HEK293 (cell line): ENCODE results near the gene SQOR.

Experiments
- CTCF ChIA-PET: fragments of 350-600 bp; formaldehyde crosslinking; extraction: SDS; loops from one replicate; lab custom pipeline; 2021; ENCODE audit warnings: antibody characterized with exemption; lab: Yijun Ruan, JAX
- POLR2A ChIA-PET: fragments of 300-600 bp; formaldehyde crosslinking; extraction: SDS; loops from one replicate; lab custom pipeline; 2020; ENCODE audit warnings: antibody characterized with exemption, inconsistent platforms; lab: Yijun Ruan, JAX
- H3K27ac ChIP-seq: fragments of 200-500 bp; sonication (Bioruptor generic); 2 replicates; pipeline ENCODE4 v1.5.1; 2014; ENCODE audit warnings: low read depth, low read length, control low read depth, inconsistent platforms; ENCODE audit errors: extremely low read depth
- H3K36me3 ChIP-seq, 2 experiments: fragments of 200-500 bp in 1 of 2; sonication (Bioruptor generic) in 1 of 2; 1 replicate in 1 of 2; 2 replicates in 1 of 2; pipeline ENCODE4 v1.5.1; 2014 to 2017; ENCODE audit warnings: inconsistent platforms in 2 of 2, low read length in 2 of 2; ENCODE audit not compliant: control insufficient read depth in 2 of 2, insufficient read depth in 1 of 2
- H3K4me1 ChIP-seq: fragments of 200-500 bp; sonication (Bioruptor generic); 2 replicates; pipeline ENCODE4 v1.5.1; 2014; ENCODE audit warnings: mild to moderate bottlenecking, low read length, inconsistent platforms; ENCODE audit not compliant: control insufficient read depth, insufficient read depth
- H3K4me3 ChIP-seq: 2 replicates; pipeline ENCODE4 v1.5.1; 2011; ENCODE audit warnings: low read depth, mild to moderate bottlenecking, control low read depth, low read length, moderate library complexity
- H3K9me3 ChIP-seq: fragments of 200-500 bp; sonication (Bioruptor generic); 2 replicates; pipeline ENCODE4 v1.5.1; 2014; ENCODE audit warnings: low read depth, low read length, inconsistent platforms; ENCODE audit not compliant: control insufficient read depth, insufficient read depth
- EGR2 ChIP-seq: fragments of 450-650 bp; formaldehyde crosslinking; IDR thresholded peaks from 2 replicates; pipeline ENCODE4 v1.5.1; 2016; ENCODE audit warnings: low read depth, missing biosample characterization, missing genetic modification characterization
- FEZF1 ChIP-seq: fragments of 450-650 bp; formaldehyde crosslinking; IDR thresholded peaks from 2 replicates; pipeline ENCODE4 v1.5.1; 2016; ENCODE audit warnings: missing biosample characterization, missing genetic modification characterization
- GLI4 ChIP-seq: fragments of 450-650 bp; formaldehyde crosslinking; IDR thresholded peaks from 2 replicates; pipeline ENCODE4 v1.5.1; 2016; ENCODE audit warnings: missing biosample characterization, missing genetic modification characterization
- GLIS1 ChIP-seq: fragments of 450-650 bp; formaldehyde crosslinking; IDR thresholded peaks from 2 replicates; pipeline ENCODE4 v1.5.1; 2016; ENCODE audit warnings: missing biosample characterization, missing genetic modification characterization
- KLF16 ChIP-seq: fragments of 450-650 bp; formaldehyde crosslinking; IDR thresholded peaks from 2 replicates; pipeline ENCODE4 v1.5.1; 2017; ENCODE audit warnings: missing biosample characterization, missing genetic modification characterization
- KLF9 ChIP-seq: fragments of 450-650 bp; formaldehyde crosslinking; IDR thresholded peaks from 2 replicates; pipeline ENCODE4 v1.5.1; 2016; ENCODE audit warnings: missing biosample characterization, missing genetic modification characterization, low read depth
- RBAK ChIP-seq: fragments of 450-650 bp; formaldehyde crosslinking; IDR thresholded peaks from 2 replicates; pipeline ENCODE4 v1.5.1; 2016; ENCODE audit warnings: missing biosample characterization, missing genetic modification characterization
- SCRT2 ChIP-seq: fragments of 450-650 bp; formaldehyde crosslinking; IDR thresholded peaks from 2 replicates; pipeline ENCODE4 v1.5.1; 2016; ENCODE audit warnings: missing biosample characterization, missing genetic modification characterization
- SP2 ChIP-seq: fragments of 450-650 bp; formaldehyde crosslinking; IDR thresholded peaks from 2 replicates; pipeline ENCODE4 v1.5.1; 2016; ENCODE audit warnings: missing biosample characterization, missing genetic modification characterization
- TSHZ1 ChIP-seq: fragments of 450-650 bp; formaldehyde crosslinking; IDR thresholded peaks from 2 replicates; pipeline ENCODE4 v1.5.1; 2016; ENCODE audit warnings: missing biosample characterization, missing genetic modification characterization, borderline replicate concordance
- ZBTB1 ChIP-seq: fragments of 450-650 bp; formaldehyde crosslinking; IDR thresholded peaks from 2 replicates; pipeline ENCODE4 v1.5.1; 2016; ENCODE audit warnings: missing biosample characterization, missing genetic modification characterization
- ZBTB21 ChIP-seq: fragments of 450-650 bp; formaldehyde crosslinking; IDR thresholded peaks from 2 replicates; pipeline ENCODE4 v1.5.1; 2017; ENCODE audit warnings: missing biosample characterization, missing genetic modification characterization
- ZFP69B ChIP-seq: fragments of 450-650 bp; formaldehyde crosslinking; IDR thresholded peaks from 2 replicates; pipeline ENCODE4 v1.5.1; 2016; ENCODE audit warnings: missing biosample characterization, missing genetic modification characterization
- ZNF112 ChIP-seq: fragments of 450-650 bp; formaldehyde crosslinking; IDR thresholded peaks from 2 replicates; pipeline ENCODE4 v1.5.0; 2017; ENCODE audit warnings: missing biosample characterization, missing genetic modification characterization
- ZNF133 ChIP-seq: fragments of 450-650 bp; formaldehyde crosslinking; IDR thresholded peaks from 2 replicates; pipeline ENCODE4 v1.5.1; 2016; ENCODE audit warnings: missing biosample characterization, missing genetic modification characterization
- ZNF138 ChIP-seq: fragments of 450-650 bp; formaldehyde crosslinking; IDR thresholded peaks from 2 replicates; pipeline ENCODE4 v1.5.1; 2016; ENCODE audit warnings: missing biosample characterization, missing genetic modification characterization, borderline replicate concordance
- ZNF169 ChIP-seq: fragments of 450-650 bp; formaldehyde crosslinking; IDR thresholded peaks from 2 replicates; pipeline ENCODE4 v1.5.1; 2016; ENCODE audit warnings: missing biosample characterization, missing genetic modification characterization
- ZNF18 ChIP-seq: fragments of 450-650 bp; formaldehyde crosslinking; IDR thresholded peaks from 2 replicates; pipeline ENCODE4 v1.5.1; 2016; ENCODE audit warnings: missing biosample characterization, missing genetic modification characterization
- ZNF2 ChIP-seq: fragments of 450-650 bp; formaldehyde crosslinking; IDR thresholded peaks from 2 replicates; pipeline ENCODE4 v1.5.1; 2016; ENCODE audit warnings: missing biosample characterization, missing genetic modification characterization
- ZNF239 ChIP-seq: fragments of 450-650 bp; formaldehyde crosslinking; IDR thresholded peaks from 2 replicates; pipeline ENCODE4 v1.5.1; 2016; ENCODE audit warnings: missing biosample characterization, missing genetic modification characterization
- ZNF266 ChIP-seq: fragments of 450-650 bp; formaldehyde crosslinking; IDR thresholded peaks from 2 replicates; pipeline ENCODE4 v1.5.1; 2016; ENCODE audit warnings: missing biosample characterization, missing genetic modification characterization, low read depth
- ZNF404 ChIP-seq: fragments of 450-650 bp; formaldehyde crosslinking; IDR thresholded peaks from 2 replicates; pipeline ENCODE4 v1.5.1; 2017; ENCODE audit warnings: missing biosample characterization, missing genetic modification characterization
- ZNF449 ChIP-seq: fragments of 450-650 bp; formaldehyde crosslinking; IDR thresholded peaks from 2 replicates; pipeline ENCODE4 v1.5.1; 2017; ENCODE audit warnings: missing biosample characterization, mild to moderate bottlenecking, missing genetic modification characterization, moderate library complexity
- ZNF645 ChIP-seq: fragments of 450-650 bp; formaldehyde crosslinking; IDR thresholded peaks from 2 replicates; pipeline ENCODE4; 2016; ENCODE audit warnings: missing biosample characterization, missing genetic modification characterization
- ZNF654 ChIP-seq: fragments of 450-650 bp; formaldehyde crosslinking; IDR thresholded peaks from 2 replicates; pipeline ENCODE4 v1.5.1; 2016; ENCODE audit warnings: low read depth, missing biosample characterization, missing genetic modification characterization
- ZSCAN16 ChIP-seq: fragments of 450-650 bp; formaldehyde crosslinking; IDR thresholded peaks from 2 replicates; pipeline ENCODE4 v1.5.1; 2016; ENCODE audit warnings: missing biosample characterization, missing genetic modification characterization
- ZXDB ChIP-seq: fragments of 450-650 bp; formaldehyde crosslinking; IDR thresholded peaks from 2 replicates; pipeline ENCODE4 v1.5.1; 2016; ENCODE audit warnings: missing biosample characterization, missing genetic modification characterization

The SQOR gene

GRCh38 chr15:45616901-45617323, 17.9 kb upstream of the SQOR start (continued):
- TF ChIP-seq TSHZ1 (tag by site-specific recombination) (no peak), ZNF112 (tag by site-specific recombination) (no peak), ZXDB (tag by site-specific recombination) (no peak), GLIS1 (tag by site-specific recombination) (no peak), ZBTB1 (tag by site-specific recombination) (no peak), SCRT2 (tag by site-specific recombination) (no peak)

- Histone ChIP-seq H3K27ac (no peak overlapping the region), H3K9me3 (no peaks in the 10 kb centered on the region), H3K4me3 (no peak overlapping the region), H3K4me1 (no peaks in the 10 kb centered on the region), H3K36me3 (no peaks in the 10 kb centered on the region)
- ChIA-PET POLR2A (no interaction called here), CTCF (no interaction called here)
- TF ChIP-seq ZNF266 (tag by site-specific recombination): no peak
- TF ChIP-seq FEZF1: peak; percentile 24; the same call in 1 of the 2 replicates
- no peak for TF ChIP-seq ZNF645
- no peak for TF ChIP-seq GLI4 (tag by site-specific recombination)
These were observed 16.0 kb upstream of the SQOR start for GRCh38 chr15:45618813-45619212.

GRCh38 chr15:45628136-45628535, 6.7 kb upstream of the SQOR start:
- Histone ChIP-seq H3K4me1 (no peaks in the 10 kb centered on the region), H3K27ac (no peak overlapping the region), H3K4me3 (no peak overlapping the region), H3K9me3 (no peaks in the 10 kb centered on the region), H3K36me3 (no peaks in the 10 kb centered on the region)
- CTCF ChIA-PET: no interaction called here
- no peak for TF ChIP-seq ZNF239
- TF ChIP-seq ZNF449 (tag by site-specific recombination): no peak
- TF ChIP-seq SP2 (tag by site-specific recombination): no peak
- TF ChIP-seq ZNF138 (tag by site-specific recombination): no peak
- no peak for TF ChIP-seq KLF9 (tag by site-specific recombination)
- no peak for TF ChIP-seq ZSCAN16 (tag by site-specific recombination)
- TF ChIP-seq ZNF654 (tag by site-specific recombination): no peak
- no peak for TF ChIP-seq RBAK
- TF ChIP-seq EGR2 (tag by site-specific recombination): no peak
- no peak for TF ChIP-seq ZNF133
- TF ChIP-seq ZNF18 (tag by site-specific recombination): no peak
- TF ChIP-seq ZNF2 (tag by site-specific recombination): no peak
- TF ChIP-seq ZNF169: no peak
- TF ChIP-seq ZFP69B: no peak
- TF ChIP-seq KLF16: no peak
- TF ChIP-seq ZNF404 (tag by site-specific recombination): no peak
- no peak for TF ChIP-seq ZBTB21 (tag by site-specific recombination)
- POLR2A ChIA-PET: no interaction called here
